HFF-Myc (cell line): ENCODE data around the gene SIN3A.

Experiments used
- DNase-seq: peaks from one replicate; pipeline ENCODE4 v3.0.0-alpha.2; 2011; ENCODE audit warnings: low read depth; ENCODE audit errors: extremely low read depth
- H3K4me3 ChIP-seq: replicated peaks from 2 replicates; pipeline ENCODE4 v1.5.1; 2011; ENCODE audit warnings: low read depth, mild to moderate bottlenecking, control low read depth, low read length
- TF ChIP-seq, protein P1 (sequence below): IDR thresholded peaks from 2 replicates; pipeline ENCODE4 v1.5.1; 2012; ENCODE audit warnings: mild to moderate bottlenecking, low read depth, low read length, control low read depth; ENCODE audit errors: missing control alignments

Gene SIN3A

DNA sequence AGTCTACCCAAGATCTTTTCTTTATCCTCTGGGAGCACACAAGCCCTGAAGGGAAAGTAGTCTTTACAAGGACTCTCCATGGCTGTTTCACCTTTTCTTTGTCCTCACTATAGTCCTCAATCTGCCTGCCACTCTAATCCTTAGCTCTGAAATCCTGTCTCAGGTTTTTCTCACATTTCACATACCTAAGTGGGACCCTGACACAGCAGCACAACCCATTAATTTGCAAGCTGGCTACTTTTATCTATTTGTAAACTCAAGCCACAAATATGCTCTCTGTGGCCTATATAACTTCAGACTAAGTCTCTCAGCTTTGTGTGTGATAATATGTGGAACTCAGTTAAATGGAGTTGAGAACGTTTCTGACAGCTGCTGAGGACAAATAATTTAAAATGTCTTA is 19.8 kb downstream of the SIN3A start:
- H3K4me3 ChIP-seq, result no peak overlapping the region
- no peak for DNase-seq
- TF ChIP-seq, protein P1, sequence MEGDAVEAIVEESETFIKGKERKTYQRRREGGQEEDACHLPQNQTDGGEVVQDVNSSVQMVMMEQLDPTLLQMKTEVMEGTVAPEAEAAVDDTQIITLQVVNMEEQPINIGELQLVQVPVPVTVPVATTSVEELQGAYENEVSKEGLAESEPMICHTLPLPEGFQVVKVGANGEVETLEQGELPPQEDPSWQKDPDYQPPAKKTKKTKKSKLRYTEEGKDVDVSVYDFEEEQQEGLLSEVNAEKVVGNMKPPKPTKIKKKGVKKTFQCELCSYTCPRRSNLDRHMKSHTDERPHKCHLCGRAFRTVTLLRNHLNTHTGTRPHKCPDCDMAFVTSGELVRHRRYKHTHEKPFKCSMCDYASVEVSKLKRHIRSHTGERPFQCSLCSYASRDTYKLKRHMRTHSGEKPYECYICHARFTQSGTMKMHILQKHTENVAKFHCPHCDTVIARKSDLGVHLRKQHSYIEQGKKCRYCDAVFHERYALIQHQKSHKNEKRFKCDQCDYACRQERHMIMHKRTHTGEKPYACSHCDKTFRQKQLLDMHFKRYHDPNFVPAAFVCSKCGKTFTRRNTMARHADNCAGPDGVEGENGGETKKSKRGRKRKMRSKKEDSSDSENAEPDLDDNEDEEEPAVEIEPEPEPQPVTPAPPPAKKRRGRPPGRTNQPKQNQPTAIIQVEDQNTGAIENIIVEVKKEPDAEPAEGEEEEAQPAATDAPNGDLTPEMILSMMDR, result no peak

DNA sequence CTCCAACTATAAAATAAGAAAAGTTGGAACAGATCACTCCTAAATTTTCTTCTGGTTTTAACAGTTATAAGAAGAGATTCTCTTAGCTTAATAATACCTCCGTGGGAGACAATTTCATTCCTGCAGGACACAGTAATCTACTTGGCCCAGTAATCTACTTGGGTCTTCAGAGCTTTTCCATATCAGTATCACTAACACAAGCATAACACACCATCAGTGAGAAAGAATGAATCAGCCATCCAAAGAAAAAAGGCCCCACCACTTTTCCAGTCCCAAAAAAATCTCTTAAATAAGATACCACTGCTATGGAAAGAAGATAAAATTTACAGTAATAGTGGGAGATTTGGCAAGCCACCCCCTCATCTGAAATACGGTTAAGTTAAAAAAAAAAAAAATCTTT is 20.2 kb downstream of the SIN3A start:
- H3K4me3 ChIP-seq, result no peak overlapping the region
- TF ChIP-seq, protein P1, result no peak
- no peak for DNase-seq

DNA sequence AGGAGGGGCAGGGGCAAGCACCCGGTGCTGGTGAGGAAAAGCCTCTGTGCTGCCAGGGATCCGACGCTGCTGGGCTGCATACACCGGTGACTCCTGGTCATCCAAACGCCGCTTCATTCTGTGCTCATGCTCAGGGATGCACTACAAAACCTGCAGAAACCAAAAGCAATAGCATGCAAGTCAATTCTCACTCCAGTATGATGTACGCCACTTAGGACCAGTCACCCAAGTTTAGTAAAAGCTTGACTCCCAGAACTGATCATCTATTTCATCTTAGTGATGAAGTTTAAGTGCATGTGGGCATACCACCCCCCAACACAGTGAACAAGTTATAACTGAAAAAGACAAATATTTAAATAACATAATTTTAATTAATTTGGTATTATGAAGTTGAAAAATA is 21.2 kb downstream of the SIN3A start:
- no peak overlapping the region for H3K4me3 ChIP-seq
- TF ChIP-seq, protein P1, result no peak
- no peak for DNase-seq

DNA sequence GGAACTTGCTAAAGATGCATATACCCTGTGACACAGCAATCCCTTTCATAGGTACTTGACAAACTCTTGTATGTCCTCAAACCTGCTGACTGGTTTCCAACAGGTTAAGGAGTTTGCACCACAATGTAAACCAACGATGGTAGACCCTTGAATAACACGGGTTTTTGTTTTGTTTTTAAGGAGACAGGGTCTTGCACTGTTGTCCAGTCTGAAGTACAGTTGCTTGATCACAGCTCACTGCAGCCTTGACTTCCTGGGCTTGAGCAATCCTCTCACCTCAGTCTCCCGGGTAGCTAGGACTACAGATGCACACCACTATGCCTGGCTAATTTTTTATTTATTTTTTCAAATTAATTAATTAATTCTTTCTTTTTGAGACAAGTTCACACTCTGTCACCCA is 23.3 kb downstream of the SIN3A start:
- TF ChIP-seq, protein P1, result no peak
- DNase-seq, result no peak
- no peak overlapping the region for H3K4me3 ChIP-seq

DNA sequence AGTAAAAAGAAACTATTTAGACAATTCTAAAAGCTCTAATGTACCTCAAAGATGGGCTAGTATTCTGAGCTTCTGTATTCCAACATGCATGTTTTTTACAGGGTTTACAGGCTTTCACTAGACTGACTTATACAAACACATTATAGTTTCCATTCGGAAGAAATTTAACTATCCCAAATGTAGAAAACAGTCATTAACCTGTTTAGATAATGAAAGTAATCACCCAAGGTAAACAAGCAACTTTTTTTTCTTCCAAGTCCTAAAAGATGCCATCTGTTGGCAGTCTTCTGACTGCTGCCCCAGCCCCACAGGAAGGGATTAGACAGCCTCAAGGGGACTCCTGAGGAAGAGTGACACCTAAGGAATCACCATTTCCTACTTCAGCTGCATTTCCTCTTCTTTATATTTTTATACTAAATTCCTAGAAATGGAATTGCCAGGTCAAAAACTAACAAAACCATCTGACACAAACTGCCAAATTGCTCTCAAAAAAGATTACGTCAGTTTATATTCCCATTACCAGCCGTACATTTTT is 25.5 kb downstream of the SIN3A start:
- TF ChIP-seq, protein P1, result no peak
- no peak for DNase-seq
- H3K4me3 ChIP-seq, result no peak overlapping the region

DNA sequence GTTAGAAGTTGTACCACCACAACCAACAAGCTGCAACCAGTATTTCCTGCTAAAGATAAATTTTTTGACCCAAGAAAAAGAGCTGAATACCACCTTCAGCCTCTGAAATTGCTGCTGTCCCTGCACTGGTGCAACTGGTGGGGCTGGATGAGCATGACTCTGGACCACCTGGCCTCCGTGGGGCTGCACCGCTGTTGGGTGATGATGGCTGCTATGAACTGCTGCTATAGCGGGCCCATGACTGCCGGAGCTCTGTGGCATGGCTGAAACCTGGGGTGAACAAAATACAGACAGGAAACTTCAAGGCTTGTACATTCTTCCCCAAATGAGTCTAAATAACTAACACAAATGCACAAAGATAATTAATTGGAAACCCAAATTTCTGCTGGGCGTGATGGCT is 28.9 kb downstream of the SIN3A start:
- TF ChIP-seq, protein P1, result no peak
- H3K4me3 ChIP-seq, result no peak overlapping the region
- DNase-seq, result no peak

DNA sequence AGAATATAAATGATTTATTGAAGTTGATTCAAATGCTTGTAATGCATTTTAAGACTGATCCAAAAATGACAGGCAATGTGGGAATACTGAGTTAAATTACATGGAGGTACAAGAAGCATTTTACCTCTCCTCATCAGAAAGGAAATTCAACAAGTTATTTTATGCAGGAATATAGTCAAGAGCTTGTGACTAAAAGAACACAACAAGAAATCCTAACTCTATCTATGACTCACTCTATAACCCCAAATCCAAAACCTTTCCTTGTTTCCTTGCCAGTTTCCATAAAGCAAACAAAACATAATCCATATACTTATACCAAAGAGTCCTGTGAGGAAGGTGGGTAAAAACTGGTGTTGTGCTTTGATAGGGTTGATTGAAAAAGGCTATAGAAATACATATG is 30.8 kb downstream of the SIN3A start:
- DNase-seq, result no peak
- TF ChIP-seq, protein P1, result no peak
- no peak overlapping the region for H3K4me3 ChIP-seq
